Eye (tissue), 1 donor: ENCODE measurements around the gene TSHZ3.

Source experiments
- DNase-seq: peaks from one replicate; pipeline ENCODE4 v3.0.0-alpha.2; 2015

TSHZ3 gene

DNA sequence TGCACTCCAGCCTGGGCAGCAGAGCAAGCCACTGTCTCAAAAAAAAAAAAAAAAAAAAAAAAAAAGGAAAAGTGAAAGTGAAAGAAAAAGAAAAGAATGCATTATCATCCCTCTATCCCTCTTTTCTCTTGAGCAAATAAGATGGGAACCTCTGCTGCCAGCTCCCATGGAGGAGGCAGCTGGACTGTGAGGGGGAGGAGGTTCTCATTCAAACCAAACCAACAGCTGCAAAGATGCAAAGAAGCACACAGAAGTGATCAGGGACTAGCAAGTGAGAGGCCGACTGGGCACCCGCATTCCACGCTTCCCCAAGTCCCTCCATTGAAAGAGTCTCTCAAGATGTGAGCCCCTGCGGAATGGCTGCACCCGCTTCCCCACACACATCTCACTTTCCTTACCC lies 63.5 kb downstream of the TSHZ3 start:
- peak; percentile 33 for DNase-seq

DNA sequence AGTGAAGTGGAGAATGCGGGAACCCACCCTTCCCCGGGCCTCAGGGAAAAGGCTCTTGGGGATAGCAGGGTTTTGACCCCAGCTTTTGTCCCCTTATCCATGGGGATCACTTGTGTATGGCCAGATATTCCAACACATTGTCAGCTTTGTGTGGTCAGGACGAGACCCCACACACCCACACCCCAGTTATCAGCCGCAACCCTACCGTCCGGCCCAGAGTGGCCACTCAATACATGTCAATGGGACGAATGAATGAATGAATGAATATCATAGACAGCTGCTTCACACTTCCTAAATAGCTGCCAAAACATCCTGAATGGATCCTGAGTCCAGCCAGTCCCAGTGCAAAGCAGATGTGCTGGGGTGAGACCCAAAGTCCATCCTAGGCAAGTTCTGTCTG lies 64.6 kb downstream of the TSHZ3 start:
- no peak for DNase-seq

DNA sequence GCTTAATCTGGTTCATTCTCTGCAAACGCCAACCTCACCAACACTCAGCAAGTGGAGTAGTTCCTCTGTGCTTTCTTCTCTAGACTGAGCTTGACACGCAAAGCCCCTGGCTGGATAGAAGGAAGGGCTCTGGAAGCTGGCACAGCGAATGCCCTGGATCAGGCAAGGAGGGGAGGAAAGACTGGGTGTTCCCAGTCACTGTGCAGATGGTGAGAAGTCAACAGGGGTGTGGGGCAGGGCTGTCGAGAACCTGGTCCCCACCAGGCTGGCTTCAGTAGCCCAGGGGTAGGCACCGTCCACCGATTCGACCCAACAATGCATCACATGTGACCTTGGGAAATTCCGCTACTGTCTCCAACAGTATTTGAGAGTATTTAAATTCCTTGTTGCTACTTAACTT lies 65.5 kb downstream of the TSHZ3 start:
- DNase-seq: no peak

DNA sequence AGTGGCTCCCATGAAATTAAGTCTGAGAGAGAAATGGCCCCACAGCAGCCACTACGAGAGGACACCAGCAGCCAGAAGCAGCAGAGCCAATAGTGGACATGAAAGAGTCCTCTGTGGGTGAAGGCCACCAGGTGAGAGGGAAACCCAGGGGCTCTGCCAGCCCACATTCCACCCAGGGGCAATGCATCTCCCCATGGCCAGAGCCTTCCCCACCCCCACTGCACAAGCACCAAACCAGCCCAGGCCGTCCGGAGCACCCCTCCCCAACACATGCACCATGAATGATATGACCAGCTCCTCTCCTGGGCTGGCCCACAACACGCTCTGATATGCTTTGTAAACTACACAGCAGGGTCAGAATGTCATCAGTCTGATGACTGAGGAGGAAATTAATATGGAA lies 66.9 kb downstream of the TSHZ3 start:
- DNase-seq: no peak

DNA sequence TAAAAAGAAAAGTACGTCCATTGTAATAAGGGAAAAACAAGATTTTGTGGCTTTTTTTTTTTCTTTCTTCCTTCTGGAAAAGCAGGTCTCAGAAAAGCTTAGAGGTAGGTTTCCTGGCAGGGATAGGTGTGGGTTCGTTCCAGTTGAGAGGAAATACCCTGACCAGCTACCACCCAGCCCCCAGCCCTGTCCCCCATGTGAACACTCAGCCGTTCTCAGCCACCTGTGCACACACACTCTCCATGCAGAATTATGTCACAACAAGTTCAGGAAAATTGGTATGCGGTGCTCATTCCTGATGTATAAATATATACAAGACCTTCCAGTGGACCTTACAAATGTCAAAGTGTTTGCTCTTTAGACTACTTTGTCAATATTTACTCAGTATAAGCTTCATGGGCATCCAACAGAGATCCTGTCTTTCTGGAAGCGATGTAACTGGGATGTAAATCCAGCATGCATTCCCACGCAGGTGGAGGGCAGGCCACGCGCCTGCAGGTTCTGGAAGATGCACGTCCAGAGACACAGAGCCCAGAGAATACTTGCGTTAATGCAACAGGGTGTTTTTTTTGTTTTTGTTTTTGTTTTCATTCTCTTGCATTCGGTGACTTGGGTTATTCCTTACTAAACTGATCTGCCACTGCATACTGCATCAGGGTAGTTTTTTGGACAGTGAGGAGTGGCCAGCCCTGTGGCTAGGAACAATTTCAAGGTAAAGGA lies 68.8 kb downstream of the TSHZ3 start:
- DNase-seq: no peak

DNA sequence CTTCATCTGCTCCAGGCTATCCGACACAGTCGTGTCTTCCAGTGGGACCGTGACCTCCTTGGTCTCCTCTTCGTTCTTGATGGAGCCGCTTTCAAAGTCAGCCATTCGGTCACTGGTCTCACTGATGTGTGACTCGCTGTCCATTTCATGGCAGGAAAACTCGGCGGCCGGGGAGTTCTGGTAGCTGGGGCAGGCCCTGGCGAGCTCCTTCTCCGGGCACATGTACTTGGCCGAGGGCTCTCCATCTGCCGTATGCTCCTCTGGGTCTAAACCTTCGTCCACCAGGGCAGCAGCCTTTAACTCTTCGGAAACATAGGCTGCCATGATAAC lies 69.8 kb downstream of the TSHZ3 start:
- no peak for DNase-seq

DNA sequence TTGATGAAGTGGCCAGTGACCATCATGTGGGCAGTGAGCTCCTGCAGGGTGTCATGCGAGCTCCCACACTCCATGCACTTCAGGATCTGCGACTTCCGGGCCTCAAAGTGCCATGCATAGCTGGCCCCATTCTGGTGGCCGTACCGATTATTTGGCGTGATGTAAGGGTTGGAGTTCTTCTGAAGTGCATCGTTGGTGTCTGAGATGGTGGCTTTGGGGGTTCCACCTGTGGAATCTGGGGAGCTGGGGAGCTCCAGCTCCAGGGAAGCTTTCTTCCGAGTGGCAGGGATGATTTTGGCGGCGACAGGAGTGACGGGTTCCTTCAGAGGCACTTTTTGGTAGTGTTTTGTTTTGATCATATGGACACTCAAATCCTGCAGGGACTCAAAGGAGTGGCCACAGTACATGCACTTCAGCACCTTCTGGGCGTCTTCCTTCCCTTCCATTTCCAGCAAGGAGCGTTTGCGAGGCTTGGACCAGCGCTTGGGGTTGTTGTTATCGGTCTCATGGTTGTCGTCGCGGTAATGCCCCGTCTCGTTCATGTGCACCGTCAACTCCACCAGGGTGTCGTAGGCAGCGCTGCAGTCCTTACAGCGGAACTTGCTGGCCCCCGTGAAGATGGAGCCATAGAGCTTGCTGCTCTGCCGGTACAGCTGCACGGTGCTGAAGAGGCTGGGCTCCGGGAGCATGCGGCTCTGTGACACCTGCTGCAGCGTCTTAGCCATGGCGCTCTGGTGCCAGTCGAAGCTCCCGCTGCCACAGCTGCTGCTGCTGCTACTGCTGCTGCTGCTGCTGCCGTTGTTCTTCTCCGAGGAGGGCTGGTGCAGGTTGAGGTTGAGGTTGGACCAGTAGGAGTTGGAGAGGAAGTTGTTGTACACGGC lies 70.4 kb downstream of the TSHZ3 start:
- DNase-seq: no peak

DNA sequence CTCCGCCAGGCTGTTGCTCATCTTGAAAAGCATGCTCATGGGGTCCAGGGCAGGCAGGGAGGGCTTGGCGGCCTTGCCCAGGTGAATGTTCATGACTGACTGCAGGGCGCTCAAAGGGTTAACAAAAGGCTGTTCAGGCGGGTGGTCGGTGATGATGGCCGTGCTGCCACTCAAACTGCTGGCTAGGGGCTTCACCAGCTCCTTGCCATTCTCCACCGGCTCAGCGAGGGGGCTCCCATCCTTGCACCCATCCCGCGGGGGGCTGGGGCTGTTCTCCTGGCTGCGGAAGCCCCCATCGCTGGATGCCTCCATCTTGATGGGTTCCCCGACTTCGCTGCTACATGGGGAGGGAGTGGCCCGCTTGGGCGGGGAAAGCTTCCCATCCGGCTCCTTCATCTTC lies 71.7 kb downstream of the TSHZ3 start:
- DNase-seq: no peak

DNA sequence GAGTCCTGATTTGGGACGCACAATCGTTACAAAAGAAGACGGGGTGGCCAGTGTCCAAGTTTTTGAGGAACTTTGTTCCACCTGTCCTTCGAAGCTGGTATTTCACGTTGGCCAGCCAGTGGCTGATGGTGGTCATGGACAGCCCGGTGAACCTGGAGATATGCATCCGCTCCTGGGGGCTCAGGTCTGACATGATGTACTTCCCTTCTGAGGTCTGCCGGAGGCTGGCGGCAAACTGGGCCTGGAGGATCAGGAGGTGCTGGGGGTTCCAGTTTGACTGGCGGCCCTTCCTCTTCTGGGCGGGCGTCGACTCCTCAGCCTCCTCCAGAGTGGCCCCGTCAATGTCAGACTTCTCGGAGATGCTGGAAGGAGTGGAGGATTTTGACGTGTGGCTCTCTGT lies 72.4 kb downstream of the TSHZ3 start:
- no peak for DNase-seq

DNA sequence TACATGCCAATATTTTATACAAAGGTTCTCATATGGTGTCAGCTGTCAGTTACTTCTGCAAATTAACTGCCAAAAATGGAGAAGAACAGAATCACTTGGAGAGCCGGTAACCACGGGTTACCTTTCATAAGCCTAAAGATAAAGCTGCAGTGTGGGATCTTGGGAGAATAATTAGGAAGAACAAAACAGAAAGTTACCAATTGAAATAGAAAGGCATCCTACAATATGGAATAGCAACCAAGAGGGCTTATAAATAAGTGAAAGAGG lies 74.2 kb downstream of the TSHZ3 start:
- peak; percentile 44 for DNase-seq

DNA sequence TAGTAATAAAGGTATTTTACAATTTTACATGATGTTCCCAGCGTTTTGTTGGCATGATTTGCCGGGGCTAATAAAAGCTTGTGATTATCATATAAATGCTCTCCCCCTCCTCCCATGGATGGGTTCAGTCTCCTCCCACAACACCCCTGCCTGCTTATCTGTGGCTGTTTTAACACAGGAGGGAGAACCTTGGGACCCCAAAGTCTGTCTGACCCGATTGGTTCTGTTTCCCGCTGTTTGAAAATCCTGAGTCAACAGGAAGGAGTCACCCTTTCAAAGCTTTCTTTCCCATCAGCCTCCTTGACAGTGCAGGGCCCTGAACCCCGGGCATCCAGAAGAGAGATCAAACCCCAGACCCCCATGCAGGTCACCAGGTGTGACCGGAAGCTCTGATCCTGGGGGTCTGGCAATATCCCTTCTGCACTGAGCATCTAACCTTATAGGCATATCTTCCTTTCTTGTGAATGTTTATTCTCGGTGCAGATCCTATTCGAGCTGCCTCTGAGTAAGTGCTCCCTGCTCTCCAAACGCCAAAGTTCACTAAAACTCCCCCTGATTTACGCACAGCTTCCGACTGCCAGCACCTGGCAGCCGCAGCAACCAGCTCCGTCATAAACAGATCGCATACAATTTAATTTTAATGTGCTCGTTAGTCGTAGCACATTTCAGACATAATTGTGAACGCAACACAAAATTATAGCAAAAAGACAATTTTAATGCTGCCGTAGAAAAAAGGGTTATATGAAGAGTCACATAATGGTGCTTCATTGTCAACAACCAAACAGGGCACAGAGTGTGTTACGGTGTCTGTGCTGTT lies 74.8 kb downstream of the TSHZ3 start:
- no peak for DNase-seq

DNA sequence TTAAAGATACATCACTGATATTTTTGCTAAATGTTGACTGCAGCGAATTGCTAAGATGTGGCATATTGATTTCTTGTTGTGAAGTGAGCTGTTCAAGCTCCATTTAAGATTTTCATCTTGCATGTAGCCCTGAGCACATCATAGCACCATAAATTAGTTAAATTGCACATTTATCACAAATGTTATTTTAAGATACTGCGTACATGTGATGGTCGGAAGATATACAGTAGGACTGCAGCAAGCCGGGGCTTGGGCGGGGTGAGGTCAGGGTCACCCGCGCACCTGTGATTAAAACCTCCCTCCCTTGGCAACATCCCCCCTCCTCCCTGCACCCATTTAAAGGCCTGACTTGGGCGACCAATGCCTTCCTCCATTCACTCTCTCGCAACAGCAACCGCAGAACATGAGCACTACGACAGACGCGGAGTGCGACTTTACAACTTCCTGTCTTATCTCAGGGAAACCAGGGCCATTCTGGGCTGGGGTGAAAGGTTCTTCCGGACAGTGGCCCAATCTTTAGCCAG lies 76.6 kb downstream of the TSHZ3 start:
- no peak for DNase-seq

DNA sequence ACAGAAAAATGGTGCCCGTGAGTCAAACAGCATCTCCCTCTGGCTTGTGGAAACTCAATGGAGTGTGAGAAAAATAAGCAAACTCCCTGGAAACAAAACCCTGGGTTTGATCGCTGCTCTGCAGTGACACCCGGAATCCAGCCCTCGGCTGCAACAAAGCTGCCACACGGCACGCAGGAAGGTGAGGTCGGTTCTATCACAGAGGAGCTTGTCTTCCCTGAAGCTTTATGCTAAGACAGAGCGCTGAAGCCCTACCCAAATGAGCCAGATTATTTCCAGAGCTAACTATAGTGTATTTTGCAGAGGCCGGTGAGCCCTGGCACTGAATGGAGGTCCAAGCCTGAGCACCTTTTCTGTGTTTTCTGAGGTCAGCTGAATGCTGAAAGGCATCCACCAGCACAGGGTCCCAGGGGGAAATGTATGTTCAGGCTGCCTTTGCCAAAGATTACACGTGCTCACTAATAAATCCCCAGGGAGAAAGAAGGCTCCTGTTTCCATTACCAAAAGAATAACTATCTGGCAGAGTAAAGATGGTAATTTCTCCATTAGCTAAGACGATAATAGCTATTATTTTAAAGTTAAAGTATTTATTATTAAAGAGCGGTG lies 77.8 kb downstream of the TSHZ3 start:
- peak; percentile 65 for DNase-seq

DNA sequence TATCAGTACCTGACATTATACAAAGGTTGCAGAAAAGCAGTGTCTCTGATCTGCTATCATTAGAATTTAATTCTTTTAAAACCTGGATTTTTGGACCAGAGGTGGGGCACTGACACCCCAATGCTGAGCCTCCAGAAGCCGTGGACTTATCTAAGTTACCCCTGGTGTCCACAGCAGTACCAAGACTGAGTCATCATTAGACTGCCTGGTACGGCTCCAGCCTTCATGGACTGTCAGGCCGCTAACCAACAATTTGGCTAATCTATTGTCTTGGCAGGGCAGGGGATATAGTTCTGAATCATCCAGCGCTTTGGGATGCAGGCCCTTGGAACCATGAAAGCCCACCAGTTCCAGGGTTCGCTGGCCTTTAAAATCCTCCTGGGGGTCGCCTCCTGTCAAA lies 78.3 kb downstream of the TSHZ3 start:
- no peak for DNase-seq

DNA sequence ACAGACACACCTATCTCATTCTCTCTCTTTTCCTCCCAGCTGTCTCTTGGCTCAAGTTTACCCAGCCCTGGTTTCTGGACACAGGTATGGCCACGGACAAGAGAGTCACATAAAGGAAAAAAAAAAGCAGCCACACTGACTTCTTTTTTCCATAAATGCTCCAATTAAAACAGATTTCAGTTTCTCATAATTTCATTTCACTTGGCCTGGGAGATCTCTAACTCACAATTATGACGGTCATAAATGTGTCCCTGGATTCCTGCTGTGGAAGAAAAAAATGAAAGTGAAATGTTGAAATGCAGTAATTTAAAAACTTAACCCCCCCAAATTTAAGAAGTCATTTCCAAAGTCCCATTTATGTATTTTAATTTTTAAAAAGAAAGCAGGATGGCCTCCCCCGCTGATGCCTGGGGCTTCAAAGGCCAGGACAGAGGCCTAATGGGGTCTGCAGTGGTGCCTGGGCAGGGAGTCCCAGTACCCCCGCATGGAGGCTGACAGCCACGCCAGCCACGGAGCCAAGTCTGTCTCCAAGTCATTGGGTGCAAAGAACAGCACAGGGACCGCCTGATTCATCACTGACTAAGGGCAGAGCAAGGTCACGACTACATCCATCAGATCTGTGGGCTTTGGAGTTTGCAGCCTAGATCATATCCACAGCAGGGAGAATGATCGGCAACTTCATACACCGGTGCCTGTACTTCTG lies 79.7 kb downstream of the TSHZ3 start:
- DNase-seq: peak; percentile 48

DNA sequence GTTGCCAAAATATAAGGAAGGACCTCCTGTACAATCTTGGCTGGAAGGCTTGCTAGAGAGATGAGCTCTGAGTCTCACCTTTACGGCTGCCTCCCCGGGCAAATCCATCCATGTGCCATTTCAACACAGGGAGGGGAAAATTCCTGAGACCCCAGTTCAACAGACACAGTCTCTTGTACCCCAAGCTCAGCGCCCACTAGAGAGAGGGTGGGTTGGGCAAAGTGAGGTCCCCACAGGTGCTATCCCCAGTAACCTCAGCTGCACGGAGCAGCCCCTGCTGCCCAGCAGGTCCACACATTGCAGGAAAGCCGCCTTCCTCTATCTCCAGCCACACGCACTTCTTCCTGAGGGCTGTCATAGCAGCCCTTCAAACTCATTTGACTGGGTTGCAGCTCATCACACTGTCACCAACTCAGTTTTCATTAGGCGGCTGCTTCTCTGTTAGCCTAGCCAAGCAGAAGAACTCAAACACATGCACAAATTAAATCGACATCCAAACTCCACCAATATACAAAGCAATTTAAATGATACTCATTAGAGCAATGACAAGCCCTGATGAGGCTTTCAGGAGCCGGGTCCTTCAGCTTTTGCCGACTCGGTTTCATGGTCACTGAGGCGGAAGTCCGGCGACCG lies 80.4 kb downstream of the TSHZ3 start:
- DNase-seq: peak; percentile 84

DNA sequence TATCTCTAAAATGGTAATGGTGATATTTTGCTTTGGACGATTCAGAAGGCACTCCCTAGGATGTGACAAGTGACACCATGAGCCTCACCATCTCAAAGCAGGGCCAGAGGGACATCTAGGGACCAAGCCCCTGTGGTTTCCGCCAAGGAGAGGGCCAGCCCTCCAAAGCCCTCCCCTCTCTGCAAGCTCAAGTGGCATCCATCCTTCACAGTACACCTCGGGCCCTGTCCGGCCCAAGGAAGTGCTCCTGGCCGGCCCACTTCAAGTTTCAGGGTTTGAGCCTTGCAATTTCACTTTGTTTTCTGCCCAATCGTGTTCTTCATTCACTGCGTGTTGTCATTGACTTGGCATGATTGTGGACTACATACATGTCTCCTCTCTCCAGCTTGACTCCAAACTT lies 82.5 kb downstream of the TSHZ3 start:
- no peak for DNase-seq

DNA sequence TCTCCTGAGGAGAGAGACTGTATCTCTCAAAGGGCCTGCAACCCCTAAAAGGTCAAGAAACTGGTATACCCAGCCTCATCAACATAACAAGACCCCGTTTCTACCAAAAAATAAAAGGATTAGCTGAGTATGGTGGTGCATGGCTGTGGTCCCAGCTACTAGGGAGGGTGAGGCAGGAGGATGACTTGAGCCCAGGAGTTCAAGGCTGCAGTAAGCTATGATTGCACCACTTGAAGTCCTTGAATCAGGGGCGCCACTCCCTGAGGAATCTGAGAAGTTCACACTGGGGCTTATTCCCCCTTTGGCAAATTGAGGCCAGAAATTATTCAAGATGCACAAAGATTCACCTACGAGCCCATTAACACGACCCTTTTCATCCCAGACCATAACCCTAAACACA lies 83.0 kb downstream of the TSHZ3 start:
- DNase-seq: no peak

DNA sequence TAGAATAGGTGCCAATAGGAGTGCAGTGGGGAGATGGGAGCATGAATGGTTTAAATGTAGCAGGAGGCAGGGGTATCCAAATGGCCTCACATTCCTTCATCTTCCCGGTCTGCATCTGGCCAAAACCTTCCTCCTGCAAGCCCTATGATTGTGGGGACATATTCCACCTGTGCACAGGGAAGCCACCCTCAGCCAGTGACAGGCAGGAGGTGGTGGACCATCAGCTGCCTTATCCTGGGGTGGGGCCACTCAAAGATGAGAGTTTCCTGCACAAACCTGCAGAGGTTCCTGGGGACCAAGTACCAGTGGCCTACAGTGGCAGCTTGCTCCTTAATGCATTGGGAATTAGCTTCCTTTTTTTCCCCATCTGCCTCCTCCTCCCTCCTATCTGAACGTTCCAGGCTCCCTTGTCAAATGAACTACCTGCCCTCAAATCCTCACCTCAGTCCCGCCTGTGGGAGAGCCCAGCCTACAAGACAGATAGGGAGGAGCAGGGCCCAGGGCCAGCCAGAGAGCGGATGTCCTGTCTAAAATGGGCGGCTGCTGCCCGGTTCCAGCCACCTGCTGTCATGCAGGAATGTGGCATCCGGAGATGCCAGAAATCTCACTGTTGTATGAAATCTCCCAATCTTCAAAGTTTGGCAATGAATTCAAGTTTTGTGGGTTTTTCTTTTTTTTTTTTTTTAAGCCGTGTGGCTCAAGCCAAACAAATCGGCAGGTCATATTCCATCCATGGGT lies 85.0 kb downstream of the TSHZ3 start:
- no peak for DNase-seq

DNA sequence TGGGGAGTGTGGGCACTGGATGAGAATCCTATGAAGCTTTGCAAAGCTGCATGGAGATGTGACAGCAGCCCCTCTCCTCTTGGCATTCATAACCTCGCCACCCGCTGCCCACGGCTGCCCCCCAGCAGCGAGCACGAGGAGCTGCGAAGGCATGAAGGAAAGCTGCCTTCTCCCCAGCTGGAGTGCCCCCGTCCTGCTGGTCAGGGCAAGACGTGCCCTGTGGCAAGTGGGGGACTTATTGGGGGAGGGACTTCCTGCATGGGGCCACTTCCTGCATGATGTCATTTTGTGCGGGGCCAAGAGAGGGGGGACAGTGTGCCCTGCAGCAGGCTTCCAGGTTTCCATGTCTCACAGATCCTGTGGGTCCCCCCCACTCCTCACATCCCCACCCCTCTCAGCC lies 85.9 kb downstream of the TSHZ3 start:
- peak; percentile 2 for DNase-seq

DNA sequence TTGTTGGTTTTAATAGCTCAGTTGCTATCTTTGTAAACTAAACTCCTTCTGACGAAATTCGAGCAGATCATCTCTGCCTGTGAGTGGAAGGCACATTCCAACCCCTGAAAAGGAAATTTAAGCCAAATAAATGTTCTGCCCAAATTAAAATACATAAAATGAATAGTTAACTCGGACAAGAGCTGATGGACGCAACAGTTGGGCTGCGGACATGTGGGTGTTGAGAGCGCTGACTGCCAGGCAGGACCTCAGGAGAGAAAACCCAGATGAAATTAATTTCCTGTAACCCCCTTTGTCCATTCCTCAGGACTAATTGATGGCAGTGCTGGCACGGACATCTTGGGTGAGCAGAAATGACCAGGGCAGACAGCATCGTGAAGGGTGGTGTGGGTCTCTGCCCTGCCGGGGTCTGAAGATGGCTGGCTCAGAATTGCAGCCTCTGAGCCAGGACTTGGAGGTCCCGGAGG lies 86.5 kb downstream of the TSHZ3 start:
- DNase-seq: peak; percentile 20
